HepG2 (cell line): Measurements from ENCODE around the gene RAB1B. TPM values are rescaled to one million over a fixed set of nuclear protein-coding genes. Genes with fewer than 3 reads are reported as not detected.

Experiments
- ATAC-seq: fragments of 200-7000 bp; cut with Tn5 transposase; 3 replicates; pipeline ENCODE4 v1.9.1; 2020; ENCODE audit warnings: mild to moderate bottlenecking, moderate library complexity
- BruUV-seq: library from RNA; stranded (reverse); fragments of 400-500 nt; replicated peaks from 2 replicates; lab custom pipeline; 2021; lab: Mats Ljungman, UMichigan
- CTCF ChIA-PET: fragments of 300-600 bp; formaldehyde crosslinking; extraction: SDS; loops from one replicate; lab custom pipeline; 2021; ENCODE audit warnings: low total read pairs, inconsistent platforms, low intra/inter-chr PET ratio; lab: Yijun Ruan, JAX
- POLR2A ChIA-PET: fragments of 350-600 bp; sonication (Branson Sonifier 250); formaldehyde crosslinking; loops from one replicate; lab custom pipeline; 2020; ENCODE audit warnings: antibody characterized with exemption, inconsistent platforms; lab: Yijun Ruan, JAX
- DNase-seq: peaks from one replicate; pipeline ENCODE4 v3.0.0-alpha.2; 2015; ENCODE audit warnings: low spot score
- FAIRE-seq: peaks from 3 replicates; lab custom pipeline; 2011; peaks lifted over from hg19 to GRCh38; lab: Jason Lieb, UNC
- H2AFZ ChIP-seq: one replicate; pipeline ENCODE4 v1.6.1; 2011; ENCODE audit warnings: low read length, inconsistent platforms
- H3K27ac ChIP-seq: fragments of 300-600 bp; 3 replicates; pipeline ENCODE4 v1.8.0; 2011; ENCODE audit warnings: mixed run types, mild to moderate bottlenecking, mixed read lengths, low read length, inconsistent platforms; ENCODE audit not compliant: insufficient read depth; ENCODE audit errors: extremely low read length
- H3K27me3 ChIP-seq, 2 experiments: fragments of 200-600 bp in 1 of 2; 2 replicates in 1 of 2; 3 replicates in 1 of 2; pipeline versions ENCODE4 v1.6.0 to v1.8.0; 2011; ENCODE audit warnings: low read length in 2 of 2, mild to moderate bottlenecking in 2 of 2, moderate library complexity in 2 of 2, inconsistent platforms in 1 of 2; ENCODE audit not compliant: insufficient read depth in 2 of 2, control insufficient read depth in 1 of 2
- H3K36me3 ChIP-seq, 2 experiments: fragments of 200-600 bp in 1 of 2; replicated peaks in 1 of 2; 2 replicates in 1 of 2; 3 replicates in 1 of 2; pipeline versions ENCODE4 v1.5.1 to v1.8.0; 2011; ENCODE audit warnings: low read length in 2 of 2, inconsistent platforms in 1 of 2; ENCODE audit not compliant: insufficient read depth in 2 of 2, control insufficient read depth in 1 of 2
- H3K4me1 ChIP-seq: 2 replicates; pipeline ENCODE4 v1.5.1; 2012; ENCODE audit warnings: low read length, inconsistent platforms; ENCODE audit not compliant: insufficient read depth
- H3K4me2 ChIP-seq: 2 replicates; pipeline ENCODE4 v1.6.0; 2011; ENCODE audit warnings: low read depth, low read length, inconsistent platforms
- H3K4me3 ChIP-seq, 3 experiments: fragments of 200-600 bp in 1 of 3; sonication (generic), shearing (Covaris generic) in 1 of 3; replicated peaks in 1 of 3; 2 replicates each; pipeline ENCODE4 v1.5.1; 2011 to 2016; ENCODE audit warnings: low read length in 3 of 3, inconsistent platforms in 2 of 3, low read depth in 2 of 3, mild to moderate bottlenecking in 2 of 3, control low read depth in 1 of 3, mixed read lengths in 1 of 3; ENCODE audit not compliant: insufficient read depth in 1 of 3
- H3K79me2 ChIP-seq: one replicate; pipeline ENCODE4 v1.6.1; 2011; ENCODE audit warnings: low read length, inconsistent platforms; ENCODE audit not compliant: insufficient read depth
- H3K9ac ChIP-seq: 2 replicates; pipeline ENCODE4 v1.6.0; 2011; ENCODE audit warnings: mild to moderate bottlenecking, low read depth, low read length, inconsistent platforms; ENCODE audit not compliant: insufficient read depth
- H3K9me3 ChIP-seq: 2 replicates; pipeline ENCODE4 v1.5.1; 2012; ENCODE audit warnings: mild to moderate bottlenecking, low read length
- H4K20me1 ChIP-seq: 2 replicates; pipeline ENCODE4 v1.6.0; 2011; ENCODE audit warnings: inconsistent platforms, mild to moderate bottlenecking, low read length, moderate library complexity; ENCODE audit not compliant: insufficient read depth
- ATAD3A ChIP-seq: sonication (generic); formaldehyde crosslinking; IDR thresholded peaks from 2 replicates; pipeline ENCODE4 v1.4.0; 2020; ENCODE audit warnings: missing genetic modification reagents
- ATRX ChIP-seq: sonication (generic); formaldehyde crosslinking; IDR thresholded peaks from 2 replicates; pipeline ENCODE4 v1.4.0; 2020; ENCODE audit warnings: missing genetic modification reagents, borderline replicate concordance
- HDAC1 ChIP-seq: sonication (generic); formaldehyde crosslinking; IDR thresholded peaks from 2 replicates; pipeline ENCODE4 v1.5.1; 2020; ENCODE audit warnings: mild to moderate bottlenecking, missing genetic modification reagents
- MAX ChIP-seq: IDR thresholded peaks from 2 replicates; pipeline ENCODE4 v1.6.1; 2012; ENCODE audit warnings: inconsistent platforms
- POGZ ChIP-seq: sonication (generic); formaldehyde crosslinking; IDR thresholded peaks from 2 replicates; pipeline ENCODE4 v1.4.0; 2020; ENCODE audit warnings: mild to moderate bottlenecking, missing genetic modification reagents
- SIX1 ChIP-seq: sonication (generic); formaldehyde crosslinking; IDR thresholded peaks from 2 replicates; pipeline ENCODE4 v1.4.0; 2020; ENCODE audit warnings: missing genetic modification reagents, borderline replicate concordance
- SRSF4 ChIP-seq: fragments of 200-400 bp; formaldehyde crosslinking; IDR thresholded peaks from one replicate; pipeline ENCODE4 v1.6.1; 2018; ENCODE audit warnings: mild to moderate bottlenecking, low read depth, low read length, moderate library complexity; ENCODE audit not compliant: poor library complexity, severe bottlenecking
- ZBTB21 ChIP-seq: sonication (generic); formaldehyde crosslinking; IDR thresholded peaks from 2 replicates; pipeline ENCODE4 v1.4.0; 2020; ENCODE audit warnings: missing genetic modification reagents
- ZFP82 ChIP-seq: sonication (generic); formaldehyde crosslinking; IDR thresholded peaks from 2 replicates; pipeline ENCODE4 v1.5.1; 2020; ENCODE audit warnings: mild to moderate bottlenecking, missing genetic modification reagents, borderline replicate concordance
- ZNF138 ChIP-seq: sonication (generic); formaldehyde crosslinking; IDR thresholded peaks from 2 replicates; pipeline ENCODE4 v1.5.0; 2020; ENCODE audit warnings: mild to moderate bottlenecking, low read depth, missing genetic modification reagents
- ZNF3 ChIP-seq: IDR thresholded peaks from 2 replicates; pipeline ENCODE4 v1.7.0; 2017; ENCODE audit warnings: inconsistent platforms
- ZNF317 ChIP-seq: sonication (generic); formaldehyde crosslinking; IDR thresholded peaks from 2 replicates; pipeline ENCODE4 v1.5.0; 2020; ENCODE audit warnings: mild to moderate bottlenecking, missing genetic modification reagents
- ZNF562 ChIP-seq: sonication (generic); formaldehyde crosslinking; IDR thresholded peaks from 2 replicates; pipeline ENCODE4 v1.8.0; 2022; ENCODE audit warnings: missing genetic modification reagents, borderline replicate concordance
- ZNF672 ChIP-seq: sonication (generic); formaldehyde crosslinking; IDR thresholded peaks from 2 replicates; pipeline ENCODE4 v1.8.1; 2022; ENCODE audit warnings: missing genetic modification reagents
- ZNF772 ChIP-seq: sonication (generic); formaldehyde crosslinking; IDR thresholded peaks from 2 replicates; pipeline ENCODE4 v1.5.0; 2020; ENCODE audit warnings: mild to moderate bottlenecking, missing genetic modification reagents
- ZNF816 ChIP-seq: sonication (generic); formaldehyde crosslinking; IDR thresholded peaks from 2 replicates; pipeline ENCODE4 v1.8.0; 2022; ENCODE audit warnings: missing genetic modification reagents, mild to moderate bottlenecking, borderline replicate concordance
- ZSCAN9 ChIP-seq: IDR thresholded peaks from 2 replicates; pipeline ENCODE4 v1.6.1; 2016; ENCODE audit warnings: borderline replicate concordance
- WGBS: methylation state at CpG from one replicate; pipeline ENCODE4 v1.1.6; 2017; ENCODE audit warnings: low lambda C conversion rate; 5-methylcytosine and 5-hydroxymethylcytosine counted together
- in situ Hi-C: cut with HindIII; loops from 2 replicates; pipeline ENCODE4 v1.10.0; 2017; ENCODE audit warnings: low pct_unique_long_range_greater_than_20kb; ENCODE audit not compliant: extremely low pct_ligation_motif_present
- intact Hi-C: fragments of 100-400 bp; cut with micrococcal nuclease; formaldehyde crosslinking; loops from one replicate; pipeline ENCODE4 v1.10.0; 2022; ENCODE audit not compliant: unreplicated experiment
- polyA plus RNA-seq, 8 experiments: library from polyadenylated mRNA; depleted of rRNA in 3 of 8; stranded (reverse) in 7 of 8; unstranded in 1 of 8; fragments of >200 nt; fragmentation: Illumina TruSeq in 4 of 8; extraction: Trizol in 4 of 8; gene quantifications; 2 replicates each; pipeline versions ENCODE4 v1.2.1 to v1.2.3, GENCODE V29; 2011 to 2016; ENCODE audit warnings: low read depth in 4 of 8, missing spikeins in 1 of 8, mixed read lengths in 1 of 8; ENCODE audit not compliant: insufficient read depth in 1 of 8
- total RNA-seq, 5 experiments: library from RNA; depleted of rRNA; stranded (reverse); fragments of >200 nt; fragmentation: Illumina TruSeq; extraction: Trizol; gene quantifications; 2 replicates each; pipeline ENCODE4 v1.2.3, GENCODE V29; 2016; ENCODE audit warnings: low read depth in 1 of 5
- TF ChIP-seq, protein P1 (sequence below): sonication (generic); formaldehyde crosslinking; IDR thresholded peaks from 2 replicates; pipeline ENCODE4 v1.9.0; 2021; ENCODE audit warnings: missing genetic modification reagents, borderline replicate concordance

Gene RAB1B
- total and polyA plus RNA-seq, 2 of the 13 experiments (the other 11 are each of a cell fraction or from before 2014, with no cell fraction given): 77.9 to 87.9 TPM

- no TSS peak for BruUV-seq
- FAIRE-seq (no peak), DNase-seq (no peak), ATAC-seq (peak; percentile 20; the same call in 1 of the 3 replicates)
- 5% methylated on average over 3 of the region's 3 CpGs for WGBS
- Histone ChIP-seq H3K27ac (no peak overlapping the region), H3K4me2 (no peak overlapping the region), H3K36me3 (no peaks in the 10 kb centered on the region), H3K4me3 (no peak overlapping the region), H4K20me1 (no peaks in the 10 kb centered on the region)
- in situ Hi-C loops: no loop called here
- TF ChIP-seq HDAC1 (no peak), SIX1 (CRISPR knock-in tag) (no peak), ZNF3 (CRISPR knock-in tag) (no peak), ZNF317 (no peak), SRSF4 (no peak), ZFP82 (CRISPR knock-in tag) (no peak), MAX (no peak), ATAD3A (CRISPR knock-in tag) (no peak), ZNF772 (CRISPR knock-in tag) (no peak), ZNF672 (CRISPR knock-in tag) (no peak), ZNF138 (no peak), POGZ (CRISPR knock-in tag) (no peak), ZNF562 (CRISPR knock-in tag) (no peak), ZSCAN9 (no peak), ATRX (no peak), ZNF816 (CRISPR knock-in tag) (no peak), ZBTB21 (CRISPR knock-in tag) (no peak)
- TF ChIP-seq, protein P1, sequence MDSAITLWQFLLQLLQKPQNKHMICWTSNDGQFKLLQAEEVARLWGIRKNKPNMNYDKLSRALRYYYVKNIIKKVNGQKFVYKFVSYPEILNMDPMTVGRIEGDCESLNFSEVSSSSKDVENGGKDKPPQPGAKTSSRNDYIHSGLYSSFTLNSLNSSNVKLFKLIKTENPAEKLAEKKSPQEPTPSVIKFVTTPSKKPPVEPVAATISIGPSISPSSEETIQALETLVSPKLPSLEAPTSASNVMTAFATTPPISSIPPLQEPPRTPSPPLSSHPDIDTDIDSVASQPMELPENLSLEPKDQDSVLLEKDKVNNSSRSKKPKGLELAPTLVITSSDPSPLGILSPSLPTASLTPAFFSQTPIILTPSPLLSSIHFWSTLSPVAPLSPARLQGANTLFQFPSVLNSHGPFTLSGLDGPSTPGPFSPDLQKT (CRISPR knock-in tag): no peak
- TF ChIP-seq, all 625 proteins: peak for 0
- H2AFZ ChIP-seq: no peak overlapping the region
- intact Hi-C loops: no loop called here
- CTCF ChIA-PET: no interaction called here
- no peaks in the 10 kb centered on the region for H3K79me2 ChIP-seq
- no peak overlapping the region for H3K9ac ChIP-seq
- H3K4me1 ChIP-seq: 0 out of 2 replicates have a peak, but pooled peaks cover 6% of the 10 kb centered on the region
- H3K27me3 ChIP-seq: peaks cover 3 to 19% of the 10 kb centered on the region in 2 experiments; a peak in 4 of 5 replicates
- POLR2A ChIA-PET: interaction anchor here (2.2 kb wide), 1 partner anchor 13 kb away, joined by 10 read pairs; no protein-coding TSS in a partner anchor
- no peaks in the 10 kb centered on the region for H3K9me3 ChIP-seq
Observed at GRCh38 chr11:66299186-66299585, 30.7 kb downstream of the RAB1B start.
